T-helper 2 cell treated with Interferon-gamma antibody and Interleukin-4, amounts not matched to agents 5 μg/mL and 100 μg/mL, for 36 hours (primary cell): ENCODE measurements around the gene CITED2.
A peak's percentile ranks its signal among the peaks of the same experiment; 100 is the strongest.
"Not testable (repeated sequence)": the region's sequence is repeated elsewhere in the genome, so short reads cannot be mapped to it uniquely, and the experiment has no call there.

Source experiments
- DNase-seq: peaks from one replicate; pipeline ENCODE4 v3.0.0; 2021; ENCODE audit warnings: low spot score
- H3K27ac Mint-ChIP-seq: one replicate; pipeline ENCODE4 v1.8.0; 2021; ENCODE audit warnings: mild to moderate bottlenecking, mixed read lengths
- H3K27me3 Mint-ChIP-seq: one replicate; pipeline ENCODE4 v1.8.0; 2021; ENCODE audit warnings: low read depth, mixed read lengths
- H3K36me3 Mint-ChIP-seq: one replicate; pipeline ENCODE4 v1.8.0; 2021; ENCODE audit warnings: low read depth, mixed read lengths
- H3K4me1 Mint-ChIP-seq: one replicate; pipeline ENCODE4 v1.8.0; 2021; ENCODE audit warnings: low read depth, mixed read lengths
- H3K4me3 Mint-ChIP-seq: one replicate; pipeline ENCODE4 v1.8.0; 2022; ENCODE audit warnings: mild to moderate bottlenecking, moderate library complexity, mixed read lengths
- H3K9me3 Mint-ChIP-seq: one replicate; pipeline ENCODE4 v1.8.0; 2021; ENCODE audit warnings: mixed read lengths

Gene CITED2

DNA sequence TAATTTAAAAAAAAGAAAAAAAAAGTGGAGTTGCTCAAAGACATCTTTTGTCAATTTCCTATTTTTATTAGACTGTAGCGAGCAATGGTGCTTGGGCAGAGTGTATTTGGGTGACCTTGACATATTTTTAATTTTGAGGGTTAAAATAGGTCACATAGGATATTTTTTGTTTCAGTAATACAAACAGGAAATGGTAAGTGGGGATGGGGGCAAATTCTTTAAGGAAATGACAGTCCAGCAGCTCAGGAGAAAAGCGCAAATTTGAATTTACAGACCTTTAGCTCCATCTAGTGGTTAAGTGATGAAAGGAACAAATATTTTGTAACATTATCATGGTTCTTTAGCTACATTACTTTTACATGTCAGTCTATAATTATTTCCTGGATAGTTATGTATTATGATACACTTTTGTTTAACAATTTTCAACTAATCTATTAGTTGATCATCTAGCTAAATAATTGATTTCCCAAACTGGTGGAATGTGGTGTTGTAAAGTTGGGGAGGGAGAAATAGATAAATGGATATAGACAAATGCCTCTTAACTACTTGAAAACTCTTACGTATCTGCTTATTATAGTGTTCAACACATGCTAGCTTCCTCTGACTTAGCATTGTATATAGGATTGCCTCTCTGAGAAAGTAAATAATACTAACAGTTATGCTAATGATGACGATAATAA is 10.0 kb downstream of the CITED2 start:
- DNase-seq, result no peak
- Mint-ChIP-seq H3K36me3 (no peaks in the 10 kb centered on the region), H3K4me1 (peaks cover 43% of the 10 kb centered on the region), H3K4me3 (no peak overlapping the region), H3K27ac (peak overlapping the region; percentile 42), H3K27me3 (no peaks in the 10 kb centered on the region), H3K9me3 (no peaks in the 10 kb centered on the region)

DNA sequence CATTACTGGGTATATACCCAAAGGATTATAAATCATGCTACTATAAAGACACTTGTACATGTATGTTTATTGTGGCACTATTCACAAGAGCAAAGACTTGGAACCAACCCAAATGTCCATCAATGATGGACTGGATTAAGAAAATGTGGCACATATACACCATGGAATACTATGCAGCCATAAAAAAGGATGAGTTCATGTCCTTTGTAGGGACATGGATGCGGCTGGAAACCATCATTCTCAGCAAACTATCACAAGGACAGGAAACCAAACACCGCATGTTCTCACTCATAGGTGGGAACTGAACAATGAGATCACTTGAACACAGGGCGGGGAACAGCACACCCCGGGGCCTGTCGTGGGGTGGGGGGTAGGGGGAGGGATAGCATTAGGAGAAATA is 10.7 kb downstream of the CITED2 start:
- H3K4me3 Mint-ChIP-seq, result not testable (repeated sequence)

DNA sequence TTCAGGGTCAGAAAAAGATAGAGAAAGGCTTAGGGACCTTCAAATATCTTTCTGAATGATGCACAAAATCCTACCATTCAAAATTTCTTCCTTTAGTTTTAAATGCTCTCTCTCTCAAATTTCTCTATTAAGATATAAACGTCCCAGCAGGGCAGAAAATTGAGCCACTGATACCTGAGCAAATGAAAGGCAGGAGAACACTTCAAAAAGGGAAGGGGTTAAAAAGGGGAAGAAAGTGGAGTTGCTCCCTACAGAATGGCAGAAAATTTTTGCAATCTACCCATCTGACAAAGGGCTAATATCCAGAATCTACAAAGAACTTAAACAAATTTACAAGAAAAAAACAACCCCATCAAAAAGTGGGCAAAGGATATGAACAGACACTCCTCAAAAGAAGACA is 11.3 kb downstream of the CITED2 start:
- peak overlapping the region; percentile 66 for H3K27ac Mint-ChIP-seq
- H3K36me3 Mint-ChIP-seq, H3K4me3 Mint-ChIP-seq, DNase-seq, H3K27me3 Mint-ChIP-seq, H3K9me3 Mint-ChIP-seq: not testable (repeated sequence)
- H3K4me1 Mint-ChIP-seq, result peaks cover 34% of the 10 kb centered on the region

More for the DNA sequence above, 10.7 kb downstream of the CITED2 start:
- not testable (repeated sequence) for H3K36me3 Mint-ChIP-seq, DNase-seq, H3K9me3 Mint-ChIP-seq, H3K27me3 Mint-ChIP-seq, H3K27ac Mint-ChIP-seq
- H3K4me1 Mint-ChIP-seq, result peaks cover 37% of the 10 kb centered on the region

DNA sequence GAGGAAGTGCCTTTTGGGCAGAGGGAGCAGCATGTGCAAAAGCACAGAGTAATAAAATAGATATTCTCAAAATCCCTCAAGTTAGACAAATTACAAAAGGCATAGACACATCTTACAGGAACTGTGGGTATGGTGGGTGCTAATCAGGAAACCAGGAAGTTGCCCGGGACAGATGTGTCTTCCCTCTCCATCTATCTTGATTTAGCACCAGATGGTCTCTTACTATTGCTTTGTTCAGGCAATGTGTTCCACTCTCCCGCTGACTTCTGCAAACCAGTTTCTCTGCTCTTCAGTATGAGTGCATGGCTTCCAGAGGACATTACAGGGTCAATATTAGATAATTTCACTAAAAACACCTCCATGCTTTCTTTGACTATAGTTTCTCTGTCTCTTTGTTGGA is 13.2 kb downstream of the CITED2 start:
- H3K27me3 Mint-ChIP-seq, result no peaks in the 10 kb centered on the region
- no peak overlapping the region for H3K4me3 Mint-ChIP-seq
- H3K4me1 Mint-ChIP-seq, result peaks cover 25% of the 10 kb centered on the region
- H3K36me3 Mint-ChIP-seq, result no peaks in the 10 kb centered on the region
- H3K9me3 Mint-ChIP-seq, result no peaks in the 10 kb centered on the region
- no peak for DNase-seq
- no peak overlapping the region for H3K27ac Mint-ChIP-seq

DNA sequence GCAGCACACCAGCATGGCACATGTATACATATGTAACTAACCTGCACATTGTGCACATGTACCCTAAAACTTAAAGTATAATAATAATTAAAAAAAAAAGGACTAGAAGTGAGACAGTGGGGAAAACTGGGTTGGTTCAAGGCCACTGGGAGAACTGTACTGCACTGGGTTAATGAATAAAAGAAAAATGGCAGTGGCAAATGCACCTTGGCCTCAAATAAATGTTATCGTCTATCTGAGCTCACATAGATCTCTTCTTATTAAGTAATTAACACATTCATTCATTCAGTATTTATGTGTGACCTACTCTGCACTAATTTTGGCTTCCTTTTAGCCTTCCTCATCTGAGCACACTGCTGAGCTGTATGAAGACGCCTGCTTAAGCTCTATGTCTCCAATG is 17.5 kb downstream of the CITED2 start:
- no peak overlapping the region for H3K27ac Mint-ChIP-seq
- H3K36me3 Mint-ChIP-seq, result no peaks in the 10 kb centered on the region
- no peaks in the 10 kb centered on the region for H3K27me3 Mint-ChIP-seq
- DNase-seq, result no peak
- peaks cover 6% of the 10 kb centered on the region for H3K9me3 Mint-ChIP-seq
- H3K4me3 Mint-ChIP-seq, result no peak overlapping the region
- peaks cover 9% of the 10 kb centered on the region for H3K4me1 Mint-ChIP-seq

DNA sequence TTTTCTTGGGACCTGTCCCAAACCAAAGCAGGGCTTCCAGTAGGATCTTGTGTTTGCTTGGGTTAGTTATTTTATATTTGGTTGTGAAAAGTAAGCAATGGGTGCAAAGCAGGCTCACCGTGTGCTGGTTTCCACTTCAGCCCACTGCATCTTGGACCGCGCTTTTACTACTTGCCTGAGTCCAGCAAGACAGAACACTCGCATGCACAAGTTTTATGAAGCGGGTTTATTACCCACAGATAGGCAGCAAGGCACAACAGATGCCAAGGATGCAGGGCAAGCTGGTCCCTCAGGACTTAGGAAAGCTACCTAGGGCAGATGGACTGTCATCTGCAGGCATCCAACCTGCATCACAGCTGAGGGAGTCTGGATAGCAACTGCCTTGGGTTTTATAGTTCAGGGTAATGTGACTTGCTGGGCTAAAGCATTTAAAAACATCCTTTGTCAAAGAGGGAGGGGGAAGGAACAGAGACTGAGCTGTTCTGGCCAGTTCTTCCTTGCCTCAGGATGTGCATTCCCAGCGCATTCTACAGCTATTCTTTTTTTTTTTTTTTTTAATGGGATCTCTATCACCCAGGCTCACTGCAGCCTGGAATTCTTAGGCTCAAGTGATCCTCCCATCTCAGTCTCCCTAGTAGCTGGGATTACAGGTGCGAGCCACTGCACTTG is 18.5 kb downstream of the CITED2 start:
- H3K27me3 Mint-ChIP-seq, result no peaks in the 10 kb centered on the region
- no peak for DNase-seq
- no peak overlapping the region for H3K27ac Mint-ChIP-seq
- H3K4me3 Mint-ChIP-seq, result no peak overlapping the region
- H3K36me3 Mint-ChIP-seq, result no peaks in the 10 kb centered on the region
- peaks cover 3% of the 10 kb centered on the region for H3K4me1 Mint-ChIP-seq
- peaks cover 6% of the 10 kb centered on the region for H3K9me3 Mint-ChIP-seq

DNA sequence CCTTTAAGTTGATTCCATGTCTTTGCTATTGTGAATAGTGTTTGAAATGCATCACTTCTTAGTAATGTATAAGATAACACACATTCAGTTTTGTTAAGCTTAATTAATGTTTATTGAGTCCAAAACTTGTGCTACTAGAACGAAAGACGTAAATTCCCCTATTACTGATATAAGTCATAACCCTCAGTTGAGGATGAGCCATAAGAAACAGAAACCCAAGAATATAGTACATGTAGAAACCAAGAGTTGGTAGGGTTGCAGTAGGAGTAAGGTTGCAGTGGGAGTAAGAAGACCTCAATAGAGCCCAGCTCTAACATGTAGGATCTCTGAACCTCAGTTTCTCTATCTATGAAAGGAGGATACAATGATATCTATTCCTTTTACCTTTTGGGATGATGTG is 19.3 kb downstream of the CITED2 start:
- Mint-ChIP-seq H3K9me3 (peaks cover 6% of the 10 kb centered on the region), H3K4me1 (peaks cover 3% of the 10 kb centered on the region), H3K27ac (no peak overlapping the region), H3K27me3 (no peaks in the 10 kb centered on the region), H3K36me3 (no peaks in the 10 kb centered on the region), H3K4me3 (no peak overlapping the region)
- DNase-seq, result no peak

DNA sequence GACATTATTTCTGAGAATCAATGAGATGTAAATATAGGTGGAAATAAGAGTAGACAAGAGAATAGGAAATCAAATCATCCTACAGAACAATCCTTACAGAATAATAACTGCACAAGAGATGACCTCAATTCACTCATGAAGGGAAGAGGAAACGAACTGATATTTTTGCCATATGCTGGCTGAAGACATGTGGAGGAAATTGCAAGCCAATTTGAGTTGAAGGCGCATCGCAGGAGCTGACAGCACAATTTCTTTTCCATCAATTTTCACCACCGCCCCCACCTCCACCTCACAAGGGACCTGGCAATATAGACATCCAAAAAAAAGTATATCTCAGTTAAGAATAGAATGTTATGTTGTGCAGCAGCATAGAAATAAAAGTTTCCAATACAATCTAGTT is 20.3 kb downstream of the CITED2 start:
- Mint-ChIP-seq H3K4me1 (peaks cover 3% of the 10 kb centered on the region), H3K4me3 (no peak overlapping the region), H3K27ac (no peak overlapping the region), H3K9me3 (peaks cover 6% of the 10 kb centered on the region), H3K36me3 (no peaks in the 10 kb centered on the region), H3K27me3 (no peaks in the 10 kb centered on the region)
- no peak for DNase-seq

DNA sequence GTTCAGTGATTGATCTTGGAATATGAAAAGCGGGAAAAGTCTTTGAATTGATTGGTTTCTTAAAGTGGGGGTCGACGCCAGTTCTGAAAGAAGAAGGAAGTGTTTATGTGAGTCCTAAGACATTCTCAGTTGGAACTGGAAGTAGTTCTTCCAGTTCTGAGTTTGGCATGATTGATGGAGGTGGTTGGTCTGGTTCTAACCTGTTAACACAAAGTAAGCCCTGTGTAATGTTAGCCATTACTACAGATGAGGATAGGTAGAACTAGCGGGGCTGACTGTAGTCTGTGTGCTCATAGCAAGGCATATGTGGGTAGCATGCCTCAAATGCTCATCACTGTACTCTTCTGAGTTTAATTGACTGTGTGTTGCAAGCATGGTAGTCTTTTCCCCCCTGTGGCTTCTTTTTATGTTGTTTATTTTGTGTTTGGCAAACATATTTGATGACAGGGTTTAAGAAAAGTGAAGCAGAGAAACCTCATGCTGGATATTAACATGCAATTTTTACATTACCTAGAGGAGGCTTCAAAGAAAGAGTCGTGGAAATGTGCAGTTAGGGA is 24.9 kb downstream of the CITED2 start:
- Mint-ChIP-seq H3K9me3 (no peaks in the 10 kb centered on the region), H3K4me1 (no peaks in the 10 kb centered on the region), H3K4me3 (no peak overlapping the region), H3K27ac (no peak overlapping the region), H3K36me3 (no peaks in the 10 kb centered on the region), H3K27me3 (no peaks in the 10 kb centered on the region)
- no peak for DNase-seq

DNA sequence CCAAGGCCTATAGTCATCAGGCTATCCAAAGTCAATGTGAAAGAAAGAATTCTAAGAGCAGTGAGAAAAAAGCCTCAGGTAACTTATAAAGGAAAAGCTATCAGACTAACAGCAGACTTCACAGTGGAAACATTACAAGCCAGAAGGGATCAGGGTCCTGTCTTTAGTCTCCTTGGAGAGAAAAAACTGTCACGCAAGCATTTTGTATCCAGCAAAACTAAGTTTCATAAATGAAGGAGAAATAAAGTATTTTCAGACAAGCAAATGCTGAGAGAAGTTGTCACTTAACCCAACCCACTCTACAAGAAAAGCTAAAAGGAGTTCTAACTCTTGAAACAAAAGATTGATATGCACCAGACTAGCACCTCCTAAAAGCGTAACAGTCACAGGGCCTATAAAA is 28.1 kb downstream of the CITED2 start:
- no peak overlapping the region for H3K4me3 Mint-ChIP-seq
- H3K27me3 Mint-ChIP-seq, result no peaks in the 10 kb centered on the region
- DNase-seq, result no peak
- H3K36me3 Mint-ChIP-seq, result no peaks in the 10 kb centered on the region
- no peak overlapping the region for H3K27ac Mint-ChIP-seq
- H3K4me1 Mint-ChIP-seq, result peaks cover 12% of the 10 kb centered on the region
- no peaks in the 10 kb centered on the region for H3K9me3 Mint-ChIP-seq

DNA sequence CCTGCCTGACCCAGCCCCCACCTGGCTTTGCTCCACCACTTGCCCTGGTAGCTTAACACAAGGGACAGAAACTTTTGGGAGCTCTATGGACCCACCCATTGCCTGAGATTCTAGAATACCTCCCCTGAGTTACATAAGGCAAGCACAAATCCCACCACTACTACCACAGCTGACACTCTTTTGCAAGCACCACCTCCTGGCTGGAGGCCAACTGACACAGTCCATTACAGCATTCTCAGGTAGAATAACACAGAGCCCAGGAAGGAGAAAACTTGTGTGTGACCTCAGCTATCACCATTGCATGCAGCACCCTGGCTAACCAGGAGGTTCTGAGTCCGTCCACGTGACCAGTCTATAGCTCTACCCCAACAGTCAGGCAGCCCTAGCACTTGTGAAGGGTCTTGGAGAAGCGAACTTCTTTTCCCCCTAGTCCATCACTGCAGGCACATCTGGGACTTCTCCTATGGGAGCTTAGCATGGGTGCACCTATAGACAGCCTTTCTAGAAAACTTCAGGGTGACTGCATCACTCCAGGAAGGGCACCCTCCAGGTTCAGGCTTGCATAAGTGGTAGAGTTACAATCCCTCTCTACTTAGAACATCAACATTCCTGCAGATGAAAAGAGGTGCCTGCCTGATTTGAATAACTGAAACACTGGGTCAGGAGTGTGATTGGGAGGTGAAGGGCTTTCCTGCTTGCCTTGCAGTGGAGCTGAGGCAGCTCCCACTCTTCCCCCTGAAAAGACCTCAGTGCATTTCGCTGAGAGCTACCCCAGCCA is 30.1 kb downstream of the CITED2 start:
- H3K27ac Mint-ChIP-seq, result no peak overlapping the region
- no peaks in the 10 kb centered on the region for H3K27me3 Mint-ChIP-seq
- no peak for DNase-seq
- H3K4me1 Mint-ChIP-seq, result peaks cover 12% of the 10 kb centered on the region
- H3K36me3 Mint-ChIP-seq, result no peaks in the 10 kb centered on the region
- H3K4me3 Mint-ChIP-seq, result no peak overlapping the region
- peaks cover 4% of the 10 kb centered on the region for H3K9me3 Mint-ChIP-seq

DNA sequence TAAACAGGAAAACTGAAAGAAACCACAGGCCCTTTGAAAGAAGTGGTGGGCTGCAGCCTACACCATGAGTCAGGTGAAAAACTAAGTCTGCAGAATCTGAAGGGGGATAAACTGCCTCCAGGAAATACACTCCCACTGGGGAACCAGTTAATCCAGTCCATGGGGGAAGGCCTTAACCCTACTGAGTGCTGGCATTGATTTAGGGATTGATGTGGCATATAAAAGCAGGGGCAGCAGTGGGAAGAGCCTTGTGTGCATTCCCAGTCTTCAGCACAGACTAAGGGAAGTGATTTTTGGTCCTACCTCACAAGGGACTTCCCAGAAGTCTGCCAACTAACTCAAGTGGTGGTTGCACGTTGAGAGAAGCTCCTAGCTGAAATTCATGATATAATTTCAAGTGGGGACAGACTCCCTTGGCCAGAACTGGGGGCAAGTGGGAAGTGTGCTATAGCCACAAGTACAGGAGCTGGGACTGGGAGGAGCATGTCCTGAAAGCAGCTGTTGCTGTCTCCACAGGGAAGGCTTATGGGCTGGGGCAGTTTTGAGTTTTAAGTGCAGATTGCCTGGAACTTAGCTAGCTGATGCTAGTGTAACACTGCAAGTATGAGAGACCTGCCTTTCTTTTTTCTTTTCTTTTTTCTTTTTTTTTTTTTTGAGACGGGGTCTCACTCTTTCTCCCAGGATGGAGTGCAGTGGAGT is 31.2 kb downstream of the CITED2 start:
- H3K27ac Mint-ChIP-seq, result no peak overlapping the region

DNA sequence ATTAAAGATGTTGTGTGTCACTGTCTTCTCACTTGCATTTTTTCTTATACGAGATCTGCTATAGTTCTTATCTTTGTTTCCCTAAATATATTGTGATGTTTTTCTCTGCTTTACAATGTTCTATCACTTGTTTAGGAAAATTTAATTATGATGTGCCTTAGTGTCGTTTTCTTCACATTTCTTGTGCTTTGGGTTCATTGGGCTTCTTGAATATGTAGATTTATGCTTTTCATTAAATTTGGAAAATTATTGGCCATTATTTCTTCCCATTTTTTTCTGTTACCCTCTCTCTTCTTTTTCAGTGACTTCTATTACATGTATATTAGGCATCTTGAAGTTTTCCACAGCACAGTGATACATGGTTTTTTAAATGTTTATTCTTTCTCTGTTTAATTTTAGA is 33.4 kb downstream of the CITED2 start:
- Mint-ChIP-seq H3K27ac (no peak overlapping the region), H3K36me3 (no peaks in the 10 kb centered on the region), H3K4me3 (no peak overlapping the region), H3K9me3 (peaks cover 4% of the 10 kb centered on the region), H3K4me1 (peaks cover 12% of the 10 kb centered on the region), H3K27me3 (no peaks in the 10 kb centered on the region)
- no peak for DNase-seq

More for the DNA sequence above, 31.2 kb downstream of the CITED2 start:
- H3K4me1 Mint-ChIP-seq, result peaks cover 12% of the 10 kb centered on the region
- peaks cover 4% of the 10 kb centered on the region for H3K9me3 Mint-ChIP-seq
- H3K27me3 Mint-ChIP-seq, result no peaks in the 10 kb centered on the region
- no peak for DNase-seq
- no peaks in the 10 kb centered on the region for H3K36me3 Mint-ChIP-seq
- no peak overlapping the region for H3K4me3 Mint-ChIP-seq
